Natural killer cell (primary cell): Measurements from ENCODE around the gene CCDC7. TPM values are rescaled to one million over a fixed set of nuclear protein-coding genes. Genes with fewer than 3 reads are reported as not detected.

Experiments
- ATAC-seq, 3 donors: fragments of 150-1000 bp in 2 of 3; fragments of 200-7000 bp in 1 of 3; cut with Tn5 transposase; 1 replicate in 1 of 3; 2 replicates in 2 of 3; pipeline ENCODE4 v1.10.0; 2021; ENCODE audit warnings: mild to moderate bottlenecking in 2 of 3, moderate library complexity in 2 of 3
- DNase-seq, 2 donors: peaks; one replicate each; pipeline versions ENCODE4 v3.0.0 to v3.0.0-alpha.2; 2013 to 2021; ENCODE audit warnings: mixed read lengths in 1 of 2
- H3K27ac ChIP-seq: one replicate; pipeline ENCODE4 v1.5.1; 2013; ENCODE audit warnings: mild to moderate bottlenecking, low read length
- H3K27me3 ChIP-seq: one replicate; pipeline ENCODE4 v1.6.1; 2013; ENCODE audit warnings: low read length; ENCODE audit not compliant: control insufficient read depth, insufficient read depth
- H3K36me3 ChIP-seq: one replicate; pipeline ENCODE4 v1.6.1; 2013; ENCODE audit warnings: low read length; ENCODE audit not compliant: control insufficient read depth, insufficient read depth
- H3K4me1 ChIP-seq: one replicate; pipeline ENCODE4 v1.6.1; 2013; ENCODE audit warnings: low read length; ENCODE audit not compliant: control insufficient read depth, insufficient read depth
- H3K4me3 ChIP-seq: one replicate; pipeline ENCODE4 v1.5.1; 2013; ENCODE audit warnings: low read length
- H3K9me3 ChIP-seq: one replicate; pipeline ENCODE4 v1.6.1; 2013; ENCODE audit warnings: low read length; ENCODE audit not compliant: control insufficient read depth, insufficient read depth
- H3K27ac Mint-ChIP-seq, 2 donors: one replicate each; pipeline ENCODE4 v1.8.0; 2022; ENCODE audit warnings: mild to moderate bottlenecking in 2 of 2, mixed read lengths in 2 of 2, moderate library complexity in 1 of 2
- H3K27me3 Mint-ChIP-seq, 2 donors: one replicate each; pipeline ENCODE4 v1.8.0; 2022; ENCODE audit warnings: low read depth in 2 of 2, mixed read lengths in 2 of 2
- H3K36me3 Mint-ChIP-seq: one replicate; pipeline ENCODE4 v1.8.0; 2022; ENCODE audit warnings: mixed read lengths
- H3K4me1 Mint-ChIP-seq, 2 donors: one replicate each; pipeline ENCODE4 v1.8.0; 2022; ENCODE audit warnings: mixed read lengths in 2 of 2
- H3K4me3 Mint-ChIP-seq: one replicate; pipeline ENCODE4 v1.8.0; 2022; ENCODE audit warnings: mild to moderate bottlenecking, moderate library complexity, mixed read lengths
- H3K9me3 Mint-ChIP-seq, 2 donors: one replicate each; pipeline ENCODE4 v1.8.0; 2022; ENCODE audit warnings: mixed read lengths in 2 of 2
- WGBS: methylation state at CpG from one replicate; pipeline ENCODE4 v1.1.7; 2013; ENCODE audit warnings: missing lambda C conversion rate; ENCODE audit not compliant: insufficient coverage; 5-methylcytosine and 5-hydroxymethylcytosine counted together
- intact Hi-C: fragments of 100-400 bp; cut with micrococcal nuclease; formaldehyde crosslinking; loops from one replicate; pipeline ENCODE4 v1.14.2; 2022
- total RNA-seq, 4 donors: library from RNA; stranded (reverse); fragments of 120-200 nt in 1 of 4; gene quantifications; one replicate each; pipeline versions ENCODE4 v1.2.3 to v1.2.4, GENCODE V29; 2013 to 2022
- TF ChIP-seq, protein P1 (sequence below): fragments of 200-600 bp; IDR thresholded peaks from one replicate; pipeline ENCODE4 v1.8.0; 2022; ENCODE audit warnings: antibody characterized with exemption

The CCDC7 gene
- total RNA-seq, 3 donors from 2014 or later (not counting 1 experiment from before 2014, with no cell fraction given), result 39.0 to 51.1 (median 42.8) TPM

DNA sequence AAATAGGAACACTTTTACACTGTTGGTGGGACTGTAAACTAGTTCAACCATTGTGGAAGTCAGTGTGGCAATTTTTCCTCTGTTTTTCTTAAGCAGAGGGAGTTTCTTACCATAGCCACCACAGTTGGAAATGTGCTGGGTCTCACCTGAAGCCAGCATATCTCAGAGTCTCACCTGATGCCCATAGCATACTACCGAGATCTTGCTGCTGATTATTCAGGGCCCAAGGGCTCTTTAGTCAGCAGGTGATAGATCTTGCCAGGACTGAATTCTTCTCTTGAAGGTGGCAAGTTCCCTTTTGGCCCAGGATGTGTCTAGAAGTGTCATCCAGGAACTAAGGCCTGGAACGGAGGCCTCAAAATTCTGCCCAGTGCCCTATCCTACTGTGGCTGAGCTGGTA lies 215.4 kb downstream of the CCDC7 start:
- no peak overlapping the region for H3K4me3 Mint-ChIP-seq
- Histone ChIP-seq H3K9me3 (peaks cover 10% of the 10 kb centered on the region), H3K36me3 (no peaks in the 10 kb centered on the region), H3K27me3 (no peaks in the 10 kb centered on the region), H3K27ac (no peak overlapping the region), H3K4me3 (no peak overlapping the region), H3K4me1 (no peaks in the 10 kb centered on the region)
- intact Hi-C loops, result no loop called here
- H3K9me3 Mint-ChIP-seq, result peaks cover 3 to 4% of the 10 kb centered on the region in 2 donors
- ATAC-seq (no peak), DNase-seq (no peak)
- no peak overlapping the region for H3K27ac Mint-ChIP-seq
- H3K4me1 Mint-ChIP-seq, result no peaks in the 10 kb centered on the region
- H3K27me3 Mint-ChIP-seq, result no peaks in the 10 kb centered on the region
- peaks cover 11% of the 10 kb centered on the region for H3K36me3 Mint-ChIP-seq
- 95% methylated on average over 2 of the region's 2 CpGs for WGBS
- TF ChIP-seq, protein P1, sequence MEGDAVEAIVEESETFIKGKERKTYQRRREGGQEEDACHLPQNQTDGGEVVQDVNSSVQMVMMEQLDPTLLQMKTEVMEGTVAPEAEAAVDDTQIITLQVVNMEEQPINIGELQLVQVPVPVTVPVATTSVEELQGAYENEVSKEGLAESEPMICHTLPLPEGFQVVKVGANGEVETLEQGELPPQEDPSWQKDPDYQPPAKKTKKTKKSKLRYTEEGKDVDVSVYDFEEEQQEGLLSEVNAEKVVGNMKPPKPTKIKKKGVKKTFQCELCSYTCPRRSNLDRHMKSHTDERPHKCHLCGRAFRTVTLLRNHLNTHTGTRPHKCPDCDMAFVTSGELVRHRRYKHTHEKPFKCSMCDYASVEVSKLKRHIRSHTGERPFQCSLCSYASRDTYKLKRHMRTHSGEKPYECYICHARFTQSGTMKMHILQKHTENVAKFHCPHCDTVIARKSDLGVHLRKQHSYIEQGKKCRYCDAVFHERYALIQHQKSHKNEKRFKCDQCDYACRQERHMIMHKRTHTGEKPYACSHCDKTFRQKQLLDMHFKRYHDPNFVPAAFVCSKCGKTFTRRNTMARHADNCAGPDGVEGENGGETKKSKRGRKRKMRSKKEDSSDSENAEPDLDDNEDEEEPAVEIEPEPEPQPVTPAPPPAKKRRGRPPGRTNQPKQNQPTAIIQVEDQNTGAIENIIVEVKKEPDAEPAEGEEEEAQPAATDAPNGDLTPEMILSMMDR, result no peak

DNA sequence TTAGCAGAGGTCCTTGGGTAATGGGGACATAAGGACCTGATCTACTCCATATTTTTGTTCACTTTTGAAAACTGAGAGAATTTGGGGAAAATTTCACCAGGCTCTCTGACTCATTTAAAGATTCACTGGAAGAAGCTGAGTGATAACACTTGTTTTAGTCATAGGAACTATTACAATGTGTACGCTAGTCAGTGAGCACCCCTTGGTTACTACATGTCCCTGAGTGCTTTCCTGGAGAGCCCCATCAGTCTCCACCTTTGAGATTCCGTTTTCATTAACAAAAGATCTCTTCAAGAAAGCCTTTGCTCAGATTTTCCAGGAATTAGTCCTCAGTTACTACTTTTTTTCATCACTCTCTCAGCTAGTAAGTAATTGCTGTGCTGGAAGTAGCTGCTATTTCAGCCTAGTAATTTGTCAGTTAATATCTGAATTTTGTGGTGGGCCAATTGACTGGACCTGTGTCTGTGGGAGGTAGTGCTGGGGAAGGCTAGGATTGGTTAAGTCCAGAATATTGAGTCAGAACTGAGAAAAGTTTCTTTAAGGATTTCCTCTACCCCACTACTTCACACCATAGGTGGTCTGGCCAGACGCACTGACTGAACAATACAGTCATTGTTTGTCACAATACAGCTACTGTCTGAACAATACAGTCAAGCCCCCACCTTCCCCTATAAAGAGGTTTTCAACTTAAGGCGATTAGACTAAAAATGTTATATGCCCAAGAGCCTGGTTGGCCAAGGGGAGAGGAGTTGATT lies 235.0 kb downstream of the CCDC7 start:
- ATAC-seq (no peak), DNase-seq (no peak)
- Histone ChIP-seq H3K4me3 (no peak overlapping the region), H3K9me3 (peaks cover 5% of the 10 kb centered on the region), H3K27me3 (no peaks in the 10 kb centered on the region), H3K4me1 (no peaks in the 10 kb centered on the region), H3K27ac (no peak overlapping the region), H3K36me3 (no peaks in the 10 kb centered on the region)
- H3K27me3 Mint-ChIP-seq, result no peaks in the 10 kb centered on the region
- no peaks in the 10 kb centered on the region for H3K4me1 Mint-ChIP-seq
- peaks cover 4 to 16% of the 10 kb centered on the region in 2 donors for H3K9me3 Mint-ChIP-seq
- intact Hi-C loops, result no loop called here
- no peak overlapping the region for H3K4me3 Mint-ChIP-seq
- TF ChIP-seq, protein P1, result no peak
- WGBS, result 91% methylated on average over 3 of the region's 4 CpGs
- H3K27ac Mint-ChIP-seq, result no peak overlapping the region
- H3K36me3 Mint-ChIP-seq, result peaks cover 37% of the 10 kb centered on the region

DNA sequence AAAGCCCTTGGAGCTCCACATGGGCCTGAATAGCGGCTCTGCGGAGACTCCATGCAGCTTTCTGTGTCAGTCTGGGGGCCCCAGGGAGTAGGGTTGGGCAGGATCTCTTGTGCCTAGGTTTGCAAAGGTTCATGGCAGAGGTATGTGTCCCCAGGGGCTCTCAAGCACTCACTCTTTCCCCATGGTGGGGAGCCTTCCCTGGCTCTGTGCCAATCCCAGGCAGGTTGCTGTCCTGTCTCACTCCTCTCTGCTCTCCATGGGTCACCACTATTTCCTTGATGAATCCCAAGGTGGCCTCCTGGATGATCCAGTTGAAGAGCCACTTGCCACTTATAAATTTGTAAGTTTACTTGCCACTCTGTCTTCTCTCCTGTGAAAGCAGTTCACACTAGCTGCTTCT lies 238.4 kb downstream of the CCDC7 start:
- ATAC-seq, result no peak
- WGBS, result 96% methylated on average over 2 of the region's 2 CpGs
- no peaks in the 10 kb centered on the region for H3K27me3 ChIP-seq
- H3K9me3 ChIP-seq, result no peaks in the 10 kb centered on the region
- DNase-seq, result no peak
- intact Hi-C loops, result no loop called here
- H3K9me3 Mint-ChIP-seq, result peaks cover 0 to 3% of the 10 kb centered on the region in 2 donors
- H3K36me3 Mint-ChIP-seq, result peaks cover 40% of the 10 kb centered on the region
- H3K4me1 Mint-ChIP-seq, result peaks cover 10% of the 10 kb centered on the region in 2 donors
- H3K27ac Mint-ChIP-seq, result no peak overlapping the region
- TF ChIP-seq, protein P1, result no peak
- H3K36me3 ChIP-seq, result peaks cover under 1% of the 10 kb centered on the region
- no peak overlapping the region for H3K27ac ChIP-seq
- no peaks in the 10 kb centered on the region for H3K4me1 ChIP-seq
- H3K4me3 Mint-ChIP-seq, result no peak overlapping the region
- no peaks in the 10 kb centered on the region for H3K27me3 Mint-ChIP-seq
- H3K4me3 ChIP-seq, result no peak overlapping the region

DNA sequence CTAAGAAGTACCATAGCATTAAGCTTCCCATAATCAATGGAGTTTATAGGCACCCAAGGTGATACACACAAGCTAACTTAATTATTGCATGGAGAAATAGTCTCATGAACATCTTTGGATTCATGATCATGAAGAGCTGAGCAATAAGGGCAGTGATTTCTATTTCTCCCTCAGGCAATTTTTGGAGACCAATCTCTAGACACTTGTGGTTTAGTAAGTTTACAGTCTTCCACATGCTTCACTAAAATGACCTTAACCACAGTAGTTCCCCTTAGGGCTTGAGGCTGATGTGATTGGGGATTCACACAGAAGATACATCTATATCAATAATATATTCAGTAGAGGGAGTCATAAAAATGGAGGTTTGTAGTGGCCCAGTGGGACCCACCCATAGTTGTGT lies 241.2 kb downstream of the CCDC7 start:
- peaks cover 0 to 3% of the 10 kb centered on the region in 2 donors for H3K9me3 Mint-ChIP-seq
- Histone ChIP-seq H3K9me3 (no peaks in the 10 kb centered on the region), H3K36me3 (peaks cover 3% of the 10 kb centered on the region), H3K4me1 (no peaks in the 10 kb centered on the region), H3K4me3 (no peak overlapping the region), H3K27me3 (no peaks in the 10 kb centered on the region), H3K27ac (no peak overlapping the region)
- H3K4me1 Mint-ChIP-seq, result peaks cover 10% of the 10 kb centered on the region in 2 donors
- TF ChIP-seq, protein P1, result no peak
- H3K27me3 Mint-ChIP-seq, result no peaks in the 10 kb centered on the region
- H3K4me3 Mint-ChIP-seq, result no peak overlapping the region
- peaks cover 40% of the 10 kb centered on the region for H3K36me3 Mint-ChIP-seq
- DNase-seq (no peak), ATAC-seq (no peak)
- intact Hi-C loops, result no loop called here
- H3K27ac Mint-ChIP-seq, result no peak overlapping the region
